ENCODE results near the gene PLEKHG4B.

Gene PLEKHG4B

GRCh38 chr5:149745-150485 lies 57.9 kb downstream of the PLEKHG4B start:
- H3K36me3 Mint-ChIP-seq (ENCODE audit: insufficient read depth): peaks cover 1% of the 10 kb centered on the region
- H3K27me3 Mint-ChIP-seq: peaks cover 35% of the 10 kb centered on the region
- H3K27ac Mint-ChIP-seq (ENCODE audit: low read depth): no peak overlapping the region
- no peak for DNase-seq (ENCODE audit: low spot score in 2 of 2)
- no peak overlapping the region for H3K4me3 Mint-ChIP-seq
- no peak for ATAC-seq (replicated peaks; ENCODE audit: extremely low read depth, poor library complexity, severe bottlenecking)
- H3K9me3 Mint-ChIP-seq: peaks cover 20% of the 10 kb centered on the region
- no peaks in the 10 kb centered on the region for H3K4me1 Mint-ChIP-seq

DNA sequence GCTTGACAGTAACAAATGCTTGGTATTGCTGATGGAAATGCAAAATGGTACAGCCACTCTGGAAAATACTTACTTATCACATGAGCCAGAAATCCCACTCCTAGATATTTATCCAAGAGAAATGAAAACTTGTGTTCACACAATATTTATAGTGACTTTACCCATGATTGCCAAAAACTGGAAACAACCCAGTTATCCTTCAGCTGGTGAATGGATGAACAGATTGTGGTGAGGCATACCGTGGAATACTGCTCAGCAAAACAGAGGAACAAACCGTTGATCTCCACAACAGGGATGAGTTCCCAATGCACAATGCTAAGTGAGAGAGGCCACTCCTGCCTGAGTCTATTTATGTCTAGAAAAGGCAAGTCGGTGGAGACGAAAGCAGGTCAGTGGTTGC lies 58.8 kb downstream of the PLEKHG4B start:
- DNase-seq (ENCODE audit: low spot score in 2 of 2): no peak
- no peak overlapping the region for H3K4me3 Mint-ChIP-seq
- H3K27me3 Mint-ChIP-seq: peaks cover 32% of the 10 kb centered on the region
- H3K9me3 Mint-ChIP-seq: peaks cover 20% of the 10 kb centered on the region
- no peaks in the 10 kb centered on the region for H3K4me1 Mint-ChIP-seq
- peaks cover 1% of the 10 kb centered on the region for H3K36me3 Mint-ChIP-seq (ENCODE audit: insufficient read depth)
- no peak overlapping the region for H3K27ac Mint-ChIP-seq (ENCODE audit: low read depth)
- no peak for ATAC-seq (replicated peaks; ENCODE audit: extremely low read depth, poor library complexity, severe bottlenecking)

DNA sequence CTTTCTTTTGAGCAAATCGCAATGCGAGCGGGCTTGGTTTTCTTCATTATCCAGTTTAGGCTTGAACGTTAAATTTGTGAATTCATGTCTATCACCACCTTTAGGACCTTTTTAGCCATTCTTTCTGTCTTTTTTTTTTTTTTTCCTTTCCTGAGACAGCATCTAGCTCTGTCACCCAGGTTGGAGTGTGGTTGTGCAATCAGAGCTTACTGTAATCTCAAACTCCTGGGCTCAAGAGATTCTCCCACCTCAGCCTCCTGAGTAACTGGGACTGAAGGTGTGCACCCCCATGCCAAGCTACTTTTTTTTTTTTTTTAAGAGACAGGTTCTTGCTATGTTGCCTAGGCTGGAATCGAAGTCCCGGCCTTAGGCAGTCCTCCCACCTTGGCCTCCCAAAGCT lies 60.1 kb downstream of the PLEKHG4B start:
- H3K36me3 Mint-ChIP-seq (ENCODE audit: insufficient read depth): peaks cover 1% of the 10 kb centered on the region
- H3K27me3 Mint-ChIP-seq: peaks cover 37% of the 10 kb centered on the region
- no peaks in the 10 kb centered on the region for H3K4me1 Mint-ChIP-seq
- H3K9me3 Mint-ChIP-seq: peaks cover 13% of the 10 kb centered on the region
- no peak overlapping the region for H3K4me3 Mint-ChIP-seq
- no peak overlapping the region for H3K27ac Mint-ChIP-seq (ENCODE audit: low read depth)
- ATAC-seq (replicated peaks; ENCODE audit: extremely low read depth, poor library complexity, severe bottlenecking): no peak
- no peak for DNase-seq (ENCODE audit: low spot score in 2 of 2)

GRCh38 chr5:153256-153655 lies 61.3 kb downstream of the PLEKHG4B start:
- Mint-ChIP-seq H3K4me3 (no peak overlapping the region), H3K27me3 (peaks cover 31% of the 10 kb centered on the region), H3K27ac (ENCODE audit: low read depth) (no peak overlapping the region), H3K36me3 (ENCODE audit: insufficient read depth) (peaks cover 1% of the 10 kb centered on the region), H3K9me3 (peaks cover 2% of the 10 kb centered on the region), H3K4me1 (no peaks in the 10 kb centered on the region)
- DNase-seq (ENCODE audit: low spot score in 2 of 2): no peak
- no peak for ATAC-seq (replicated peaks; ENCODE audit: extremely low read depth, poor library complexity, severe bottlenecking)

DNA sequence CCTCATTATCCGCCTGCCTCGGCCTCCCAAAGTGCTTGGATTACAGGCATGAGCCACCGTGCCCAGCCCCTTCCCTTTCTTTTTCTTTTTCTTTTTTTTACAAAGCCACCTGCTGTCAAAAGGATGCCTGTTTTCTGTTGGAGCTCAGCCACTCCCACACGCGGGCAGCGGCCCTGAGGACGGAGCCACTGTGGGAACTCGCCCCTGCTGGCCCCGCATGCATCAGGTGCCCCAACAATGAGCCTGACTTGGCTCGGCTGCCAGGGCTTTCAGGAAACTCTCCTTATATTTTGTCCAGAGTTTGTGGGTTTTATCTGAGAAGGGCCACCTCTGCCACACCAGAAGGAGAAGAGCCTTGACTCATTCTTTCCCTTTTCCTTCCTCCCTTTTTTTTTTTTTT lies 62.3 kb downstream of the PLEKHG4B start:
- Mint-ChIP-seq H3K4me3 (no peak overlapping the region), H3K36me3 (ENCODE audit: insufficient read depth) (peaks cover 1% of the 10 kb centered on the region), H3K4me1 (no peaks in the 10 kb centered on the region), H3K27ac (ENCODE audit: low read depth) (no peak overlapping the region), H3K27me3 (peaks cover 41% of the 10 kb centered on the region), H3K9me3 (no peaks in the 10 kb centered on the region)
- no peak for DNase-seq (ENCODE audit: low spot score in 2 of 2)
- no peak for ATAC-seq (replicated peaks; ENCODE audit: extremely low read depth, poor library complexity, severe bottlenecking)

DNA sequence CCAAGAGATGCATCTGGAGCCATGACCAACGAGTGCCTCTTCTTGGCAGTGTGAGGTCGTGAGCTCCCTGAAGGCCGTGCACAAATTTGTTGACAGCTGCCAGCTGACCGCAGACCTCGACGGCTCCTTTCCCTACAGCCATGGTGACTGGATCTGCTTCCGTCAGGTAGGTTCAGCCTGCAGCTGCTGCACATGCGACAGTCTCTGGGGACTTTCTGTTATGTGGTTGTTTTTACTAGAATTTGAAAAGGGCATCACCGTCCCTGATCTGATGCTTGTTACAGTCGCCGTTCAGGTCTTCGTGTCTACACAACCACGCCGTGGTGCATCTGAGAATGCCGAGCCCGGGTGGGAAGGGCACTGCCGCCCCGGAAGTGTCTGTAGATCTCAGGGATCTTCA lies 62.9 kb downstream of the PLEKHG4B start:
- peaks cover 3% of the 10 kb centered on the region for H3K4me1 Mint-ChIP-seq
- no peak overlapping the region for H3K4me3 Mint-ChIP-seq
- H3K27ac Mint-ChIP-seq (ENCODE audit: low read depth): no peak overlapping the region
- no peaks in the 10 kb centered on the region for H3K9me3 Mint-ChIP-seq
- ATAC-seq (replicated peaks; ENCODE audit: extremely low read depth, poor library complexity, severe bottlenecking) (no peak), DNase-seq (ENCODE audit: low spot score in 2 of 2) (no peak)
- peaks cover 47% of the 10 kb centered on the region for H3K27me3 Mint-ChIP-seq
- peaks cover 1% of the 10 kb centered on the region for H3K36me3 Mint-ChIP-seq (ENCODE audit: insufficient read depth)

DNA sequence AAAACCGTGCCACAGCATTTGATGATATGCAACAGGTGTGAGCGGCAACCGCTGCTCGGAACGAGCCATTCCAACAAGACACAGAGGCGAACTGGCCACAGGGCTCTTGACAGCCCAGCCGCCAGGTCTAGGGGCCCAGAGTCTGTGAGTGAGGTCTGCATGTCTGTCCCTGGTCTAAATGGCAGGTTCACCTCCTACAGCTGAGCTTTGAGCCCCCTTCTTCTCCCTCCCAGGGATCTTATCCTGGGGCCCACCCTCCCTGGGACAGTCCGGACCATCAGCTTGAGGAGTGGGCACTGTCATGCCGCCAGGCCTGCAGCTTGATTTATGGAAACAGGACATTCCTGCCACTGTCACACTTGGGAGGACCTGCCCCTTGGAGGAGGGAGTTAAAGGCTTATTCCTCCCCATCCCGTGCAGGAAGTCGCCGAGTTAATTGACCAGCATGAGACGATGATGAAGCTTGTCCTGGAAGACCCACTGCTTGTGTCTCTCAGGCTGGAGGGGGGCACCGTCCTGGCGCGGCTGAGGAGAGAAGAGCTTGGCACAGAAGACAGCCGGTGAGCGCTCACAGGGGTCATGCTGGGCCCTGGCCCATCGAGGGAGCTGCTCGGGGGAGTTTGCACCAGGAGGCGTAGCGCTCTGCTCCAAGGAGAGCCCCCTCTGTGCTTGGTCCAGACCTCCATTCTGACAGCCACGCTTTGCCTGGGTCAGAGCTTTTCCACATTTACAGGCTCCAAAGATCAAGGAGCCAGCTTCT lies 63.9 kb downstream of the PLEKHG4B start:
- ATAC-seq (replicated peaks; ENCODE audit: extremely low read depth, poor library complexity, severe bottlenecking) (no peak), DNase-seq (ENCODE audit: low spot score in 2 of 2) (no peak)
- Mint-ChIP-seq H3K27me3 (peaks cover 57% of the 10 kb centered on the region), H3K36me3 (ENCODE audit: insufficient read depth) (peaks cover 2% of the 10 kb centered on the region), H3K4me3 (no peak overlapping the region), H3K27ac (ENCODE audit: low read depth) (no peak overlapping the region), H3K9me3 (no peaks in the 10 kb centered on the region), H3K4me1 (peaks cover 5% of the 10 kb centered on the region)

GRCh38 chr5:156411-157072 lies 64.6 kb downstream of the PLEKHG4B start:
- peaks cover 5% of the 10 kb centered on the region for H3K4me1 Mint-ChIP-seq
- no peak overlapping the region for H3K27ac Mint-ChIP-seq (ENCODE audit: low read depth)
- no peak overlapping the region for H3K4me3 Mint-ChIP-seq
- H3K36me3 Mint-ChIP-seq (ENCODE audit: insufficient read depth): peaks cover 2% of the 10 kb centered on the region
- ATAC-seq (replicated peaks; ENCODE audit: extremely low read depth, poor library complexity, severe bottlenecking) (no peak), DNase-seq (ENCODE audit: low spot score in 2 of 2) (no peak)
- H3K9me3 Mint-ChIP-seq: no peaks in the 10 kb centered on the region
- peaks cover 64% of the 10 kb centered on the region for H3K27me3 Mint-ChIP-seq

DNA sequence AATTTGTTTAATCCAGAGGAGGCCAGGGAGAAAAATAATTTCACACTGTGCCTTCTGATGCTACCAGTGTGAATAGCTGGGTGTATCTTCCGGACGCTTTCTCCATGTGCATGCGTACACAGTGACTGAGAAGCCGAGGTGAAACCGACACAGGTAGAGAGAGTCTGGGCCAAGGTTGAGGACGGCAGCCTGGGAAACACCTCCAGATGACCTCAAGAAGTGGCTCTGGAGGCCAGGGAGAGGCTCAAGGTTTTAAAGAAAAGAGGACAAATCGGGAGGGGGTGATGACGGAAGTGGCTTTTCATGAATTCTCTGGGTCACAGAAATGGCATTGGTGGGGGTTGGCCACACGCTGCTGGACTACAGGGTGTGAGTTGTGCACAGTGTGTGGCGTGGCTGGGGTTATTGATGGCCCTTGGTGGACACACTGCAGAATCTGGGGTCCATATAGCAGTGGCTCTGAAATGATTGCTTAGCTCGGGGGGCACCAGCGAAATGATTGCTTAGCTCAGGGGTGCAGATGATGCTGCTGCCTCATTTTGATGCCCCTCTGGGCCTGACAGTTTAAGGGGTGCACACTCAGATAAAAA lies 65.3 kb downstream of the PLEKHG4B start:
- DNase-seq (ENCODE audit: low spot score in 2 of 2): no peak
- peaks cover 70% of the 10 kb centered on the region for H3K27me3 Mint-ChIP-seq
- H3K27ac Mint-ChIP-seq (ENCODE audit: low read depth): no peak overlapping the region

GRCh38 chr5:157801-158200 lies 65.8 kb downstream of the PLEKHG4B start:
- Mint-ChIP-seq H3K27ac (ENCODE audit: low read depth) (no peak overlapping the region), H3K36me3 (ENCODE audit: insufficient read depth) (peaks cover 1% of the 10 kb centered on the region), H3K9me3 (no peaks in the 10 kb centered on the region), H3K4me3 (no peak overlapping the region), H3K27me3 (peaks cover 70% of the 10 kb centered on the region), H3K4me1 (peaks cover 5% of the 10 kb centered on the region)
- ATAC-seq (replicated peaks; ENCODE audit: extremely low read depth, poor library complexity, severe bottlenecking): no peak
- no peak for DNase-seq (ENCODE audit: low spot score in 2 of 2)

More for the DNA sequence above, 65.3 kb downstream of the PLEKHG4B start:
- H3K9me3 Mint-ChIP-seq: no peaks in the 10 kb centered on the region
- H3K36me3 Mint-ChIP-seq (ENCODE audit: insufficient read depth): peaks cover 1% of the 10 kb centered on the region
- no peak for ATAC-seq (replicated peaks; ENCODE audit: extremely low read depth, poor library complexity, severe bottlenecking)
- H3K4me3 Mint-ChIP-seq: no peak overlapping the region
- peaks cover 5% of the 10 kb centered on the region for H3K4me1 Mint-ChIP-seq

- DNase-seq (ENCODE audit: low spot score in 2 of 2): no peak
- no peaks in the 10 kb centered on the region for H3K9me3 Mint-ChIP-seq
- peaks cover 5% of the 10 kb centered on the region for H3K4me1 Mint-ChIP-seq
- ATAC-seq (replicated peaks; ENCODE audit: extremely low read depth, poor library complexity, severe bottlenecking): no peak
- H3K27me3 Mint-ChIP-seq: peaks cover 70% of the 10 kb centered on the region
- peaks cover 1% of the 10 kb centered on the region for H3K36me3 Mint-ChIP-seq (ENCODE audit: insufficient read depth)
- H3K27ac Mint-ChIP-seq (ENCODE audit: low read depth): no peak overlapping the region
- H3K4me3 Mint-ChIP-seq: no peak overlapping the region
These were observed 67.0 kb downstream of the PLEKHG4B start for GRCh38 chr5:158807-159447.

DNA sequence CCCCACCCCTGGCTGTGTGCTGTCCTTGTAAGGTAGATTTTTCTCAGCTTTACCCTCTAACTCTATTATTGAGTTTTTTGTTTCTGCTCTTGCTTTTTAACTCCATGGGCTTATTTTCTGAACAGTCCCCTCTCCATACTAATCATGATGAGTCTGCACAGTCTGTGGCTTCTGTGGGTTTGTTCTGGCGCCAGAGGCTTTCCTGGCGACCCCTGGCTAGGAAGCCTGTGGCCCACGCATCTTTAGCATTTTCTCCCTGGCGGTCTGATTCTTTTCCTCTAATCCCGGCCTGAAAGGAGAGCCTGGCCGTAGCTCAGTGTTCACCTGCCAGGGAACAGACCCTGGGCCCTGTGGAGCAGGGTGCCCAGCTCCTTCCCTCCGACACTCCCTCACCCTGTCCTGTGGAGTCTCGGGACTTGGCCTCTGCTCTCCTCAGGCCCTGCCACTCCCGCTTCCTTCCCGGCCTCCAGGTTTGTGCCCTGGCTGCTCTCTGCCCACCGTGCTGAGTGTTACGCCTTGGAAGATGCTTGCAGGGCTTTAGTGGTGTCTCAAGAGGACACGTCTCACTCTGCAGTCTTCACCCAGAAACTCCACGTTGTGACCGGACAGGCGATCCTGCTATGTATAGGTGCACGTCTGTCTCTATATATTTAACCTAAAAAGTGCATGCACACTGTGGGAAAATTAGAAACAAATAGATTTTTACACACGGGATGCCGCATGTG lies 67.6 kb downstream of the PLEKHG4B start:
- Mint-ChIP-seq H3K27me3 (peaks cover 64% of the 10 kb centered on the region), H3K36me3 (ENCODE audit: insufficient read depth) (peaks cover 1% of the 10 kb centered on the region), H3K27ac (ENCODE audit: low read depth) (peak overlapping the region; percentile 80), H3K4me1 (peaks cover 5% of the 10 kb centered on the region), H3K9me3 (no peaks in the 10 kb centered on the region), H3K4me3 (no peak overlapping the region)
- ATAC-seq (replicated peaks; ENCODE audit: extremely low read depth, poor library complexity, severe bottlenecking): no peak
- no peak for DNase-seq (ENCODE audit: low spot score in 2 of 2)
